ENCODE results near the gene ZNF268. TPM values are rescaled to one million over a fixed set of nuclear protein-coding genes. Genes with fewer than 3 reads are reported as not detected.

Gene ZNF268
- total RNA-seq, 1 donor from 2014 or later = 36.2 TPM

DNA sequence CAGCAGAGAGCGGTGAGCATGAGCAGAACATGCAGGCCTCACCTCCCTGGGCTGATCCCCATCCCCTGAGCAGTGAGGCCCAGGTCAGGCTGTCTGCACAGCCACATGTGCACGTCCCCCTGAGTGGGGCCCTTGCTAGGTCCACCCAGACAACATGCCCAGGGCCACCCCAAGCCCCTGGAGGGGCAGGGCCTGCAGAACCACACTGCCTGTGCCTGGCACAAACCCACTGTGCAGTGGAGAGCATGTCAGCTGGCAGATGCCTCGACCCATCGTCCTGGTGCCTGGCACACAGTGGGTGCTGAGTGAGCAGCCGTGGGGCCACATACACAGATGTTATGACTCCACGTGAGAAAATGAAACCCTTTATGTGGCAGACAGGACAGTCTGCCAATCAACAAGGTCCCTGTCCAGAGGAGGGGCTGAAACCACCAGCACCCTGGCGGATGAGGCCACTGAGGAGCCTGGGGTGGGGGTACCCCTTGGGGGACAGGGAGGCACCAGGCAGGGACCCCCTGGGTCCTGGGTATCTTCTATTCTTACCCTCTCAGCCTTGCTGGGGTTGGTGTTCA, 46.1 kb downstream of the ZNF268 start:
- H3K4me3 Mint-ChIP-seq = no peak overlapping the region
- peaks cover 27% of the 10 kb centered on the region for H3K36me3 Mint-ChIP-seq (ENCODE audit: low read depth)
- H3K27me3 Mint-ChIP-seq (ENCODE audit: low read depth) = no peaks in the 10 kb centered on the region
- peaks cover 21% of the 10 kb centered on the region for H3K9me3 Mint-ChIP-seq
- no peak for TF ChIP-seq CTCF (conservative IDR thresholded peaks at IDR 0.05)
- H3K4me1 Mint-ChIP-seq = no peaks in the 10 kb centered on the region
- no peak overlapping the region for H3K27ac Mint-ChIP-seq (ENCODE audit: unreplicated experiment)
- DNase-seq (ENCODE audit: low read depth, low spot score) = no peak

DNA sequence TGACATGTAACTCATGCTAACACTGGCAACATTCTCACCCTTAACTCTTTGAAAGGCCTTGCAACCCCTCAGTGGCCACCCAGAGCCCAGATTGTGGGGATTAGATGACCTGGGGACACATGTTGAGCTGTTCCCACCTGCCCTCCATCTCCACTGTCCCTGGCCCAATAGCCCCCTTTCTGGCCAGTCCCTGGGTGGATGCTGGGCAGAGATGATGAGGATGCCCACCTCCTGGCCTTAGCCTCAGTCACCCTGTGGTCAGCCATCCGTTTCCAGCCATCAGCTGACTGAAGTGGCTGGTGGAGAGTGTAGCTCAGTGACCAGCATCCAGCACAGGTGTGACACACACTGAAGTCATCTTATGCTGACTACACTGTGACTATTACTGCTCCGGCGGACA, 49.7 kb downstream of the ZNF268 start:
- no peak overlapping the region for H3K4me3 Mint-ChIP-seq
- H3K27me3 Mint-ChIP-seq (ENCODE audit: low read depth) = no peaks in the 10 kb centered on the region
- peaks cover 34% of the 10 kb centered on the region for H3K36me3 Mint-ChIP-seq (ENCODE audit: low read depth)
- no peak for DNase-seq (ENCODE audit: low read depth, low spot score)
- no peak overlapping the region for H3K27ac Mint-ChIP-seq (ENCODE audit: unreplicated experiment)
- no peaks in the 10 kb centered on the region for H3K4me1 Mint-ChIP-seq
- no peak for TF ChIP-seq CTCF (conservative IDR thresholded peaks at IDR 0.05)
- peaks cover 33% of the 10 kb centered on the region for H3K9me3 Mint-ChIP-seq

DNA sequence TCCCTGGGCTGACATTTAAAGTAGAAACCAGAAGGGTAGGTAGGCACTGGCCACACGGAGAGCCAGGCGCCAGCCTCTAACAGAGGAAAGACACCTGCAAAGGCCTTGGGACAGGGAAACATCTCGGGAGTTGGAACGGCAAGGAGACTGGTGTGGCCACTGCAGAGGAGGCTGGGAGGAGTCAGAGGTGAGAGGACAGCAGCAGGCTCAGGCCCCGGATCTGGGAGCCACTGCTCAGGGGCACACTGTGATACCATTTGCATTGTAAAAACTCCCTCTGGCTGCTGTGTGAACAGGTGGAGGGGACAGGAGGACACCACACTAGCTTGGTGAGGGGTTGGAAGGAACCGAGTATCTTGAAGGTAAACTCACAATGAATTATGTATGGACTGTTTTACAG, 51.7 kb downstream of the ZNF268 start:
- Mint-ChIP-seq H3K4me3 (no peak overlapping the region), H3K27ac (ENCODE audit: unreplicated experiment) (no peak overlapping the region), H3K27me3 (ENCODE audit: low read depth) (no peaks in the 10 kb centered on the region), H3K4me1 (no peaks in the 10 kb centered on the region), H3K9me3 (peaks cover 35% of the 10 kb centered on the region), H3K36me3 (ENCODE audit: low read depth) (peaks cover 37% of the 10 kb centered on the region)
- no peak for DNase-seq (ENCODE audit: low read depth, low spot score)
- TF ChIP-seq CTCF (conservative IDR thresholded peaks at IDR 0.05) = no peak

- no peak for DNase-seq (ENCODE audit: low read depth, low spot score)
- H3K36me3 Mint-ChIP-seq (ENCODE audit: low read depth) = peaks cover 26% of the 10 kb centered on the region
- no peak for TF ChIP-seq CTCF (conservative IDR thresholded peaks at IDR 0.05)
- H3K27ac Mint-ChIP-seq (ENCODE audit: unreplicated experiment) = no peak overlapping the region
- no peaks in the 10 kb centered on the region for H3K4me1 Mint-ChIP-seq
- H3K4me3 Mint-ChIP-seq = no peak overlapping the region
- H3K27me3 Mint-ChIP-seq (ENCODE audit: low read depth) = no peaks in the 10 kb centered on the region
- H3K9me3 Mint-ChIP-seq = peaks cover 28% of the 10 kb centered on the region
Measured at GRCh38 chr12:133233993-133234564, 52.8 kb downstream of the ZNF268 start.

DNA sequence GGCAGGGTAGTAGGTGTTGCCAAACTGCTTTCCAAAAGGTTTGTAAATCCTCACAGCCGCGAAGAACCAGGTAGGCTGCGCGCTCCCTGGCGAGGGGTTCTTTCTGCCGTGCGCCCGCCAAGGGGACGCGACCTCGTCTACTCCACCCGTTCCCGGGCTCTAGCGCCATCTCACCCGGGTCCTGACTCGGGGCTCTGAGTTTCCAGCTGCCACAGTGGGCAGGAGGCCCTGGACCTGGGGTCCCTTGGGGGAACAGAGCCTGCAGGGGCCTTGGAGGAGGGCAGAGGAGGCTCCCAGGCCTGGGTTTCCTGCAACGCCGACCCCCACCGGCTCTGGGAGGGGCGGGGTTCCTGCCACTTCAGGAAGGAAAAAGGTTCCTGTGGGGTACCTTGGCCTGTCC, 53.7 kb downstream of the ZNF268 start:
- peaks cover 23% of the 10 kb centered on the region for H3K36me3 Mint-ChIP-seq (ENCODE audit: low read depth)
- H3K9me3 Mint-ChIP-seq = peaks cover 25% of the 10 kb centered on the region
- no peak for DNase-seq (ENCODE audit: low read depth, low spot score)
- H3K4me3 Mint-ChIP-seq = no peak overlapping the region
- H3K27ac Mint-ChIP-seq (ENCODE audit: unreplicated experiment) = no peak overlapping the region
- H3K4me1 Mint-ChIP-seq = no peaks in the 10 kb centered on the region
- H3K27me3 Mint-ChIP-seq (ENCODE audit: low read depth) = no peaks in the 10 kb centered on the region
- TF ChIP-seq CTCF (conservative IDR thresholded peaks at IDR 0.05) = no peak

Data from neural crest cell (in vitro differentiated cells).